IMR-90 (cell line): Measurements from ENCODE around the gene GRK5. TPM values are rescaled to one million over a fixed set of nuclear protein-coding genes. Genes with fewer than 3 reads are reported as not detected.
"Not testable (repeated sequence)": the region's sequence is repeated elsewhere in the genome, so short reads cannot be mapped to it uniquely, and the experiment has no call there.

Experiments used
- ATAC-seq: fragments of 200-7000 bp; cut with Tn5 transposase; 2 replicates; pipeline ENCODE4 v1.9.1; 2020; ENCODE audit warnings: low read depth, mild to moderate bottlenecking, moderate library complexity
- BruUV-seq: library from RNA; stranded (reverse); fragments of 400-500 nt; replicated peaks from 2 replicates; lab custom pipeline; 2021; lab: Mats Ljungman, UMichigan
- CTCF ChIA-PET: fragments of 300-600 bp; formaldehyde crosslinking; extraction: SDS; loops from one replicate; lab custom pipeline; 2021; ENCODE audit warnings: antibody characterized with exemption; lab: Yijun Ruan, JAX
- POLR2A ChIA-PET: fragments of 300-600 bp; sonication (Branson Sonifier 250); formaldehyde crosslinking; loops from one replicate; lab custom pipeline; 2022; ENCODE audit warnings: antibody characterized with exemption; ENCODE audit not compliant: unreplicated experiment; lab: Charles Lee
- DNase-seq: peaks from one replicate; pipeline ENCODE4 v3.0.0; 2013
- H2AFZ ChIP-seq: replicated peaks from 2 replicates; pipeline ENCODE3; 2013; ENCODE audit warnings: low read length, mild to moderate bottlenecking; ENCODE audit not compliant: poor library complexity
- H2AK5ac ChIP-seq: 2 replicates; pipeline ENCODE4 v1.6.1; 2013; ENCODE audit warnings: low read depth, low read length, inconsistent platforms
- H2AK9ac ChIP-seq: replicated peaks from 2 replicates; pipeline ENCODE3; 2013; ENCODE audit warnings: mild to moderate bottlenecking, low read depth, low read length, moderate library complexity; ENCODE audit not compliant: poor library complexity
- H2BK120ac ChIP-seq: 2 replicates; pipeline ENCODE4 v1.6.1; 2013; ENCODE audit warnings: low read depth, low read length, inconsistent platforms
- H2BK15ac ChIP-seq: 3 replicates; pipeline ENCODE4 v1.6.1; 2013; ENCODE audit warnings: low read depth, low read length, inconsistent platforms
- H2BK20ac ChIP-seq: 2 replicates; pipeline ENCODE4 v1.6.1; 2013; ENCODE audit warnings: low read depth, mild to moderate bottlenecking, inconsistent platforms, low read length, moderate library complexity
- H2BK5ac ChIP-seq: 2 replicates; pipeline ENCODE4 v1.6.1; 2013; ENCODE audit warnings: mild to moderate bottlenecking, low read depth, low read length, inconsistent platforms; ENCODE audit not compliant: poor library complexity, severe bottlenecking
- H3K14ac ChIP-seq: replicated peaks from 2 replicates; pipeline ENCODE4 v1.6.1; 2013; ENCODE audit warnings: low read depth, low read length, inconsistent platforms
- H3K18ac ChIP-seq: 2 replicates; pipeline ENCODE4 v1.6.1; 2013; ENCODE audit warnings: low read depth, low read length, control low read depth
- H3K23ac ChIP-seq: 2 replicates; pipeline ENCODE4 v1.6.1; 2013; ENCODE audit warnings: low read depth, low read length, inconsistent platforms
- H3K27ac ChIP-seq: 2 replicates; pipeline ENCODE4 v1.5.1; 2013; ENCODE audit warnings: mild to moderate bottlenecking, control low read depth, low read length; ENCODE audit not compliant: insufficient read depth
- H3K27me3 ChIP-seq: 2 replicates; pipeline ENCODE4 v1.6.1; 2013; ENCODE audit warnings: low read length; ENCODE audit not compliant: control insufficient read depth, insufficient read depth
- H3K36me3 ChIP-seq: 2 replicates; pipeline ENCODE4 v1.6.1; 2013; ENCODE audit warnings: low read length, mixed read lengths; ENCODE audit not compliant: control insufficient read depth, insufficient read depth
- H3K4ac ChIP-seq: 2 replicates; pipeline ENCODE4 v1.6.1; 2013; ENCODE audit warnings: low read depth, low read length, inconsistent platforms
- H3K4me1 ChIP-seq: 2 replicates; pipeline ENCODE4 v1.6.1; 2013; ENCODE audit warnings: low read length, mixed read lengths; ENCODE audit not compliant: control insufficient read depth, insufficient read depth
- H3K4me2 ChIP-seq: 2 replicates; pipeline ENCODE4 v1.6.1; 2013; ENCODE audit warnings: low read depth, mild to moderate bottlenecking, control low read depth, low read length, moderate library complexity
- H3K4me3 ChIP-seq: 2 replicates; pipeline ENCODE4 v1.5.1; 2013; ENCODE audit warnings: low read depth, mild to moderate bottlenecking, control low read depth, low read length, moderate library complexity; ENCODE audit not compliant: insufficient read depth
- H3K56ac ChIP-seq: 2 replicates; pipeline ENCODE4 v1.6.1; 2013; ENCODE audit warnings: low read length, inconsistent platforms; ENCODE audit not compliant: insufficient read depth; ENCODE audit errors: extremely low read depth
- H3K79me1 ChIP-seq, 2 experiments: 2 replicates each; pipeline ENCODE4 v1.6.1; 2013; ENCODE audit warnings: low read length in 2 of 2, inconsistent platforms in 1 of 2, low read depth in 1 of 2
- H3K9ac ChIP-seq: 2 replicates; pipeline ENCODE4 v1.6.1; 2013; ENCODE audit warnings: low read depth, low read length, control low read depth
- H3K9me1 ChIP-seq: 2 replicates; pipeline ENCODE4 v1.6.1; 2013; ENCODE audit warnings: low read length, inconsistent platforms; ENCODE audit not compliant: insufficient read depth
- H3K9me3 ChIP-seq: 2 replicates; pipeline ENCODE4 v1.6.1; 2013; ENCODE audit warnings: low read length; ENCODE audit not compliant: control insufficient read depth, insufficient read depth
- H4K20me1 ChIP-seq: 2 replicates; pipeline ENCODE4 v1.6.1; 2013; ENCODE audit warnings: low read length, inconsistent platforms; ENCODE audit not compliant: insufficient read depth
- H4K5ac ChIP-seq: 2 replicates; pipeline ENCODE4 v1.6.1; 2013; ENCODE audit warnings: mild to moderate bottlenecking, low read depth, low read length, control low read depth
- H4K8ac ChIP-seq, 2 experiments: 2 replicates each; pipeline ENCODE4 v1.6.1; 2013; ENCODE audit warnings: low read depth in 2 of 2, low read length in 2 of 2, control low read depth in 1 of 2, inconsistent platforms in 1 of 2
- H4K91ac ChIP-seq: 2 replicates; pipeline ENCODE4 v1.6.1; 2013; ENCODE audit warnings: low read depth, low read length, inconsistent platforms; ENCODE audit not compliant: insufficient read depth
- WGBS, 2 experiments: methylation state at CpG; one replicate each; pipeline versions ENCODE4 v1.1.5 to v1.1.7; 2013; ENCODE audit warnings: missing lambda C conversion rate in 2 of 2; ENCODE audit not compliant: insufficient read length in 1 of 2; ENCODE audit errors: extremely low coverage in 2 of 2; 5-methylcytosine and 5-hydroxymethylcytosine counted together
- dilution Hi-C: fragments of 300-500 bp; cut with HindIII; formaldehyde crosslinking; loops from one replicate; pipeline ENCODE4 v1.14.3; 2018; ENCODE audit warnings: low sequenced_read_pairs; ENCODE audit not compliant: unreplicated experiment
- in situ Hi-C: fragments of 300-500 bp; cut with MboI; formaldehyde crosslinking; loops from 3 replicates; pipeline ENCODE4 v1.14.3; 2019; ENCODE audit warnings: low sequenced_read_pairs, inconsistent platforms, mixed read lengths
- intact Hi-C: fragments of 100-400 bp; cut with micrococcal nuclease; formaldehyde crosslinking; loops from 2 replicates; pipeline ENCODE4 v1.10.0; 2022
- polyA plus RNA-seq, 3 experiments: library from polyadenylated mRNA; depleted of rRNA; stranded (reverse); fragments of >200 nt; gene quantifications; 2 replicates each; pipeline ENCODE4 v1.2.3, GENCODE V29; 2012; ENCODE audit warnings: low replicate concordance in 1 of 3
- total RNA-seq: library from RNA; depleted of rRNA; stranded (reverse); fragments of >200 nt; gene quantifications from 2 replicates; pipeline ENCODE4 v1.2.3, GENCODE V29; 2012

The GRK5 gene
- total and polyA plus RNA-seq, 2 of the 4 experiments (the other 2 are of a cell fraction) = 12.9 to 16.3 TPM

- H3K56ac ChIP-seq, H2AK5ac ChIP-seq, H3K4ac ChIP-seq, ATAC-seq, H3K4me3 ChIP-seq, H4K8ac ChIP-seq, H3K27me3 ChIP-seq, intact Hi-C loops, DNase-seq, H2BK15ac ChIP-seq, dilution Hi-C loops, H2AFZ ChIP-seq, H3K14ac ChIP-seq, H4K5ac ChIP-seq, H3K9me3 ChIP-seq, H3K18ac ChIP-seq, H2BK5ac ChIP-seq, BruUV-seq, H3K9ac ChIP-seq, H2AK9ac ChIP-seq, H4K20me1 ChIP-seq, H3K9me1 ChIP-seq, H3K23ac ChIP-seq, H3K4me2 ChIP-seq, H2BK20ac ChIP-seq, H2BK120ac ChIP-seq, H3K27ac ChIP-seq, H4K91ac ChIP-seq, H3K36me3 ChIP-seq, H3K4me1 ChIP-seq: not testable (repeated sequence)
- in situ Hi-C loops = loop anchor here (25.0 kb wide), 2 partner anchors 444 to 681 kb away; partner anchors contain the start of gene MCMBP
- ChIA-PET CTCF (interaction anchor here (0.6 to 1.2 kb wide), 3 partner anchors 9 to 102 kb away, joined by 3 read pairs; no protein-coding TSS in a partner anchor), POLR2A (interaction anchor here (0.6 kb wide), 1 partner anchor 152 kb away, joined by 7 read pairs; no protein-coding TSS in a partner anchor)
- peaks cover 19 to 27% of the 10 kb centered on the region in 2 experiments for H3K79me1 ChIP-seq
- no CpG with 5 or more reads among the region's 7 CpGs for WGBS, 2 experiments
These were observed 26.4 kb upstream of the GRK5 start for GRCh38 chr10:119180850-119181400.
